Thymus (tissue), 11 donors: Measurements from ENCODE around the gene STAB2. TPM values are rescaled to one million over a fixed set of nuclear protein-coding genes. Genes with fewer than 3 reads are reported as not detected.

ENCODE experiments used
- DNase-seq, 9 donors: peaks; one replicate each; pipeline ENCODE4 v3.0.0-alpha.2; 2013; ENCODE audit warnings: low spot score in 9 of 9, low read depth in 6 of 9, missing footprints in 1 of 9
- H3K27ac ChIP-seq, 2 donors: one replicate each; pipeline ENCODE4 v1.5.1; 2013; ENCODE audit warnings: control low read depth in 1 of 2, low read depth in 1 of 2, low read length in 1 of 2, mild to moderate bottlenecking in 1 of 2, moderate library complexity in 1 of 2
- H3K27me3 ChIP-seq, 2 donors: one replicate each; pipeline ENCODE4 v1.5.1; 2013; ENCODE audit warnings: low read length in 1 of 2; ENCODE audit not compliant: control insufficient read depth in 2 of 2, insufficient read depth in 1 of 2
- H3K36me3 ChIP-seq, 2 donors: one replicate each; pipeline ENCODE4 v1.5.1; 2013; ENCODE audit warnings: low read length in 1 of 2, mild to moderate bottlenecking in 1 of 2, moderate library complexity in 1 of 2; ENCODE audit not compliant: control insufficient read depth in 2 of 2, insufficient read depth in 2 of 2
- H3K4me1 ChIP-seq, 2 donors: one replicate each; pipeline ENCODE4 v1.5.1; 2013; ENCODE audit warnings: low read length in 2 of 2; ENCODE audit not compliant: control insufficient read depth in 2 of 2, insufficient read depth in 2 of 2
- H3K4me3 ChIP-seq, 2 donors: one replicate each; pipeline ENCODE4 v1.5.1; 2013; ENCODE audit warnings: low read length in 2 of 2, control low read depth in 1 of 2, mild to moderate bottlenecking in 1 of 2
- H3K9me3 ChIP-seq, 2 donors: one replicate each; pipeline ENCODE4 v1.5.1; 2013; ENCODE audit warnings: low read length in 1 of 2, mild to moderate bottlenecking in 1 of 2; ENCODE audit not compliant: control insufficient read depth in 2 of 2, insufficient read depth in 1 of 2
- WGBS: extraction: QIAGEN DNeasy Blood & Tissue Kit; methylation state at CpG from one replicate; pipeline ENCODE4 v1.1.7; 2013; 5-methylcytosine and 5-hydroxymethylcytosine counted together
- polyA plus RNA-seq: library from polyadenylated mRNA; stranded (reverse); fragments of 200-250 nt; gene quantifications from one replicate; pipeline ENCODE4 v1.2.3, GENCODE V29; 2013
- total RNA-seq: library from RNA; stranded (reverse); fragments of 120-200 nt; gene quantifications from one replicate; pipeline ENCODE4 v1.2.4, GENCODE V29; 2013
- donor health status: healthy.

Gene STAB2
- total and polyA plus RNA-seq, 2 donors, result 0.11 to 0.24 TPM

GRCh38 chr12:103780093-103780440, 193.0 kb downstream of the STAB2 start:
- peaks cover 0 to 2% of the 10 kb centered on the region in 2 donors for H3K36me3 ChIP-seq
- H3K4me3 ChIP-seq, result no peak overlapping the region
- no peaks in the 10 kb centered on the region for H3K4me1 ChIP-seq
- H3K27me3 ChIP-seq, result no peaks in the 10 kb centered on the region
- no peak overlapping the region for H3K27ac ChIP-seq
- DNase-seq, result no peak
- H3K9me3 ChIP-seq, result no peaks in the 10 kb centered on the region
- over 99% methylated on average over 4 of the region's 4 CpGs for WGBS

DNA sequence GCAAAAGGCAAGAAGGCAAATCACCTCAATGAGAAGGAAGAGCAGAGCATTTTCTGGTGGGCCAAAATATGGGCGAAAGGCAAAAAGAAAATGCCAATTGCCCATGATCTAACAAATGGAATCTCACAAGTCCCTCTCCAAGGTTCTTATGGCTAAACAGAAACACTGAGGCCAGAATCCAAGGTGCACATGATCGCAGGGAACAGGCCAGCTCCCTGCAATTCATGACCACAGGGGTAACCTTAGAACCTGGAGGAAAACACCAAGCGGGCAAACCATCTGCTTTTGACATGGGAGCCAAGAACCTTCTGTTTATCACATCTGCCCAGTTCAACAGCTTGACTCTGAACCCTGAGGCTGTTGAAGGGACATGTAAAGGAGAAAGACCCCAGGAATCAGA, 193.9 kb downstream of the STAB2 start:
- 100% methylated on average over 3 of the region's 3 CpGs for WGBS
- Histone ChIP-seq H3K27ac (no peak overlapping the region), H3K27me3 (no peaks in the 10 kb centered on the region), H3K36me3 (peaks cover 0 to 2% of the 10 kb centered on the region in 2 donors), H3K4me1 (no peaks in the 10 kb centered on the region), H3K9me3 (no peaks in the 10 kb centered on the region), H3K4me3 (no peak overlapping the region)
- no peak for DNase-seq

GRCh38 chr12:103782399-103782798, 195.3 kb downstream of the STAB2 start:
- H3K27ac ChIP-seq, result no peak overlapping the region
- H3K27me3 ChIP-seq, result no peaks in the 10 kb centered on the region
- no peak for DNase-seq
- no peaks in the 10 kb centered on the region for H3K4me1 ChIP-seq
- H3K9me3 ChIP-seq, result no peaks in the 10 kb centered on the region
- no peak overlapping the region for H3K4me3 ChIP-seq
- 96% methylated on average over 3 of the region's 3 CpGs for WGBS
- peaks cover 0 to 2% of the 10 kb centered on the region in 2 donors for H3K36me3 ChIP-seq

DNA sequence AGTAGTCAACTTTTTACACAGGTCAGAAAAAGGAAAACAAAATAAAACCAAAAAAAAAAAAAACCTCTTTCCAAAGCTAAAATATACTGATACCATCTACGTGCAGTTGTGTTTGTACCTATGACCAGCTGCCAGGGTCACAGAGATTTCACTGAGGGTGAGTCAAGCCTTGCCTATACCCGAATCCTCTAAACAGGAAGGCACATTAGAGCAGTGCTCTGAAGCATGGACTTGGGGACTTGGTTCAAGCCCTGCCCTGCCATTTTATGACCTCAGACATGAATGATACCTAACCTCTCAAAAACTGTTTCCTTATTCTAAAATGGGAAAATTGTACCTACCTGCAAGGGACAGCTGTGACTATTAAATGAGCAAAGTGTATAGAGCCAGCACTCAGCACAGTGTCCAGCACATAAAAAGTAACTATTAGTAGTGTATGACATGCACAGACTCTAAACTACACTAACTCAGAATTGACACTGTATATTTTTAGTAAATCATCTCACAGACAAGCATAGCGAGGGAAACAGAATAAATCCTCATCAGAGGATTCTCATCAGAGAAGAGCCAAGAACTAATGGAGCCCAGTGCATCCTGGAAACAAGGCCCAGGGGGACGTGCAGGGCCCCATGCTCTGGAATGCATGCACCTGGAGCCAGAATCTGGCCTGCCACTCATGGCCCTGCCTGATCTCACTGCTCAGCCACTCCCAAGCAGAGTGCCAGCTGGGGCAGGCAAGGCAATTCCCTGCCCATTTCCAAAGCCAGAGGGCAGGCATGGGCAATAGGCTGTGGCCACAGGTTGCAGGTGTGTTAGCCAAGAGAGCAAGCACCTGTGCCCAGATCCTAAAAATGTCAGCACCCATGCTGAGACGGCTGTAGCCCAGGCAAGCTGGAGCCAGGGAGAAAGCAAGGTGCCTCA, 196.9 kb downstream of the STAB2 start:
- H3K36me3 ChIP-seq, result peaks cover 0 to 2% of the 10 kb centered on the region in 2 donors
- H3K4me1 ChIP-seq, result no peaks in the 10 kb centered on the region
- no peak for DNase-seq
- H3K27ac ChIP-seq, result no peak overlapping the region
- WGBS, result 96% methylated on average over 5 of the region's 5 CpGs
- H3K4me3 ChIP-seq, result no peak overlapping the region
- no peaks in the 10 kb centered on the region for H3K27me3 ChIP-seq
- H3K9me3 ChIP-seq, result no peaks in the 10 kb centered on the region

DNA sequence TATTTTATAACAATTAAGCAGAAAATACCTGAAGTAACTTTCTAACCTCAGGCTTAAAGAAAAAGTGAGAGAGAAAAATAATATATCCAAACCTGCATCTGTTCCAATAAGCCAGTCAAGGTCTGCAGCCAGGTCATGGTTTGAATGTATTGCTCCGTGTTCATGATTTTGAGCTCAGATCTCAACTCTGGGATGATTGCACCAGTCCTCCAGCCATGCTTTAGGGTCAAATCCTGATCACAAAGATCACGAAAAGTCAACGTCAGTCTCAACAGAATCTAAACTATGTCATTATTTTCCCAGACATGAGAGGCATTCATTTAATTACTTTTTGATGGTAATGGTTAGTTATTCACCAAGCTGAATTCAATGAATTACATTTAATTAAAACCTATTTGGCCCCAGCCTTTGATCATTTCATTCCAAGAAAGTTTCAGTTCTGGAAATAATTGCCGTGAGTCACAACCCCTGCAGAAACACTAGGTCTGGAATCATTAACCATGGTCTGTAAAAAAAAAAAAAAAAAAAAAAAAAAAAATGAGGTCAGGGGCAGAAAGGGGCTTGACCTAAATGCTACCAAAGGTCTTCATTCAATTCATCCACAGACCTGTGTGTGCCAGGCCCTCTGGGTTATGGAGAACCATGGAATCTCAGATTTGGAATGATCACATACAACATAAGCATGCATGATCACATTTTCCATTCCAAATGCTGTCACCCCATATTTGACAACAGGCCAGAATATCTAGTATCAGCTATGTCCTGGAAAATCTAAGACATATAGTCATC, 198.4 kb downstream of the STAB2 start:
- Histone ChIP-seq H3K36me3 (peaks cover 0 to 2% of the 10 kb centered on the region in 2 donors), H3K4me3 (no peak overlapping the region), H3K9me3 (no peaks in the 10 kb centered on the region), H3K4me1 (no peaks in the 10 kb centered on the region), H3K27me3 (no peaks in the 10 kb centered on the region), H3K27ac (no peak overlapping the region)
- 84% methylated on average over 4 of the region's 4 CpGs for WGBS
- DNase-seq, result no peak

DNA sequence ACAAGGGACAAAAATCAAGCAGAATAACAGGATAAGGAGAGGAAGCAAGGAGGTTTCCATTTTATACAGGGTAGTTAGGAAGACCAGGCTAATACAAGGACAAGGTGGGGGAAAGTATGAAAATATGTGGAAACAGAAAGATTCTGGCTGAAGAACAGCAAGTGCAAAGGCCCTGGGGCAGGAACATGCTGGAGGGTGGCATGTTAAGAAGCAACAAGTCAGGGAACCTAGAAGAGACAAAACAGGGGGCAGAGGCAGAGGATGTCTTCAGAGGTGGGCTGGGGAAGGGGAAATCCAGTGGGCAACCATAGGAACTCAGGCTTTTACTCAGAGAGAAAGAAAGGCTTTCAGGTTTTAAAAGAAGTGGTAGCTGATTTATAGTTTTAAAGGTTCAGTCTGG, 199.1 kb downstream of the STAB2 start:
- Histone ChIP-seq H3K27me3 (no peaks in the 10 kb centered on the region), H3K4me3 (no peak overlapping the region), H3K9me3 (no peaks in the 10 kb centered on the region), H3K36me3 (peaks cover 0 to 2% of the 10 kb centered on the region in 2 donors), H3K27ac (no peak overlapping the region), H3K4me1 (no peaks in the 10 kb centered on the region)
- DNase-seq, result no peak

GRCh38 chr12:103791350-103791920, 204.4 kb downstream of the STAB2 start:
- H3K36me3 ChIP-seq, result no peaks in the 10 kb centered on the region
- H3K9me3 ChIP-seq, result no peaks in the 10 kb centered on the region
- WGBS, result 87% methylated on average over 10 of the region's 10 CpGs
- H3K4me1 ChIP-seq, result no peaks in the 10 kb centered on the region
- H3K4me3 ChIP-seq, result no peak overlapping the region
- no peak overlapping the region for H3K27ac ChIP-seq
- H3K27me3 ChIP-seq, result no peaks in the 10 kb centered on the region
- no peak for DNase-seq

- WGBS, result 91% methylated on average over 3 of the region's 3 CpGs
- H3K4me1 ChIP-seq, result no peaks in the 10 kb centered on the region
- no peaks in the 10 kb centered on the region for H3K36me3 ChIP-seq
- H3K4me3 ChIP-seq, result no peak overlapping the region
- H3K27ac ChIP-seq, result no peak overlapping the region
- DNase-seq, result no peak
- H3K9me3 ChIP-seq, result no peaks in the 10 kb centered on the region
- no peaks in the 10 kb centered on the region for H3K27me3 ChIP-seq
These were observed 206.0 kb downstream of the STAB2 start for GRCh38 chr12:103793046-103793445.

DNA sequence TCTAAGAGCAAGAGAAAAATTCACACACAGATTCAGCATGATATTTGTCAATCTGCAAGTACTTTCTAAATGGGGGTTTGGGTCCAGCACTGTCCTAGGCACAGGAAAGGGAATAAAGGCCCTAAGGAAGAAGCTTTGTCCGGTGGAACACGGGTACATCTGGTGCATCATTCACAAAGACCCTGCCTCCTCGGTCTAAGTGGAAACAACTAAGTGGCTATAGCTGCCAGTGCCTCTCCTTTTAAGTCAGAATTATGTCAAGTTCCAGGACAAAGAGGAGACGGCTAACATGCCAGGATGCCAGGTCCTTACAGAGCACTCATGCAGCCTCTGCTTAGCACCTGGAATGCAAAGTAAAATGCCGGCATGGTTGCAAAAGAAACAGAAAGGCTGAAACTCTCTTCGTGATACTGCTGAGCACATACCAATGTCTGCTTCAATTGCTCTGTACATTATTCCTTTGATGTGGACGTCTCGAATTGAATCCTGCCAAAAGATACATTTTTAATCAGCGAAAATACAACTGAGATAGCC, 206.5 kb downstream of the STAB2 start:
- DNase-seq, result no peak
- H3K4me3 ChIP-seq, result no peak overlapping the region
- no peaks in the 10 kb centered on the region for H3K9me3 ChIP-seq
- no peaks in the 10 kb centered on the region for H3K36me3 ChIP-seq
- H3K27me3 ChIP-seq, result no peaks in the 10 kb centered on the region
- no peak overlapping the region for H3K27ac ChIP-seq
- WGBS, result 92% methylated on average over 9 of the region's 9 CpGs
- H3K4me1 ChIP-seq, result no peaks in the 10 kb centered on the region
